ENCODE results near the gene KMT5B.

The KMT5B gene

GRCh38 chr11:68116974-68117373 is 96.1 kb downstream of the KMT5B start:
- DNase-seq, result peak; percentile 76

GRCh38 chr11:68116126-68116525 is 97.0 kb downstream of the KMT5B start:
- DNase-seq, result no peak

- DNase-seq, result no peak
Observed at GRCh38 chr11:68115285-68115684, 97.8 kb downstream of the KMT5B start.

- DNase-seq, result no peak
Observed at GRCh38 chr11:68113986-68114385, 99.1 kb downstream of the KMT5B start.

GRCh38 chr11:68107689-68108088 is 105.4 kb downstream of the KMT5B start:
- no peak for DNase-seq

GRCh38 chr11:68106165-68106940 is 106.7 kb downstream of the KMT5B start:
- DNase-seq, result no peak
